ENCODE results near the gene TTLL11.

DNA sequence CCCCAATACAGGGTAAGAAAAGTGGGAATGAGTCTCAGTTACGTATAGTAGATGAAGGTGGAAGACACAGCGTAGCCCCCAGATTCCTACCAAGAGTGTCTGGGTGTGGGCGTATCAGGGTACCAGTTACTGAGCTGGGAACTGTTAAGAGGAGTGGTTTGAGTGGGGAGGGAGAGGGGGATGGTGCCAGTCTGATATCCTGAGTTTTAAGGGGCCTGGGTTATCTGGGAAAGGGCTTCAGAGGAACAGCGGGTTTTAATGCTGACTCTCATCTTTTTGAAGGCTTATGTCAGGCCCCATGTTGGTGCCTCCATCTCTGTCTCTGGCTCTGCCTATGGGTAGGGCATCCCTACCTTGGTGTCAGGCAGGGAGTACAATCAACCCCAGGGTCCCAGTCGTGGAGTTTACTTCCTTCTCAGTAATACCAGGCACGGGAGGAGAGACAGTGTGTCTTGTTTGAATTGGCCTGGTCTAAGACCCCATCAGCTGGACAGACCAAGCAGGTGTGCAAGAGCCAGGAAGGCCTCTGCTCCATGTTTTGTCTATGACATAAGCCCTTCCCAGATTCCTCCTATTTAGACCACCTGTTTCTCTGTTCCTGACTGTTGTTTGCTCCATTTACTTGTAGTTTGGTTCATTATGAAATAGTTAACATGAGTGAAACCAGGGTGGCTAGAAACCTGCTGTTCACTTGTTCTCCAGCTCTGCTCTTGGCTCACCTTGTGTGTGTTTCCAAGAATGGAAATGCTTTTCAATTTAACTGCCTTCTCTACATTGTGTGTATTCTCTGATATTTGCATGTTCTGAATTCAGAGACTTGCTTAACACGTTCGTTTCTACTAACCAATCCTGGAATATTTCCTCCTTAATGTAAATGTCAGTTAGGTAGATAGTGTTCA lies 316.1 kb downstream of the TTLL11 start:
- no peak for TF ChIP-seq EZH2 (IDR thresholded peaks at IDR 0.05; ENCODE audit: low read length, unreplicated experiment)
- TF ChIP-seq, protein P1, sequence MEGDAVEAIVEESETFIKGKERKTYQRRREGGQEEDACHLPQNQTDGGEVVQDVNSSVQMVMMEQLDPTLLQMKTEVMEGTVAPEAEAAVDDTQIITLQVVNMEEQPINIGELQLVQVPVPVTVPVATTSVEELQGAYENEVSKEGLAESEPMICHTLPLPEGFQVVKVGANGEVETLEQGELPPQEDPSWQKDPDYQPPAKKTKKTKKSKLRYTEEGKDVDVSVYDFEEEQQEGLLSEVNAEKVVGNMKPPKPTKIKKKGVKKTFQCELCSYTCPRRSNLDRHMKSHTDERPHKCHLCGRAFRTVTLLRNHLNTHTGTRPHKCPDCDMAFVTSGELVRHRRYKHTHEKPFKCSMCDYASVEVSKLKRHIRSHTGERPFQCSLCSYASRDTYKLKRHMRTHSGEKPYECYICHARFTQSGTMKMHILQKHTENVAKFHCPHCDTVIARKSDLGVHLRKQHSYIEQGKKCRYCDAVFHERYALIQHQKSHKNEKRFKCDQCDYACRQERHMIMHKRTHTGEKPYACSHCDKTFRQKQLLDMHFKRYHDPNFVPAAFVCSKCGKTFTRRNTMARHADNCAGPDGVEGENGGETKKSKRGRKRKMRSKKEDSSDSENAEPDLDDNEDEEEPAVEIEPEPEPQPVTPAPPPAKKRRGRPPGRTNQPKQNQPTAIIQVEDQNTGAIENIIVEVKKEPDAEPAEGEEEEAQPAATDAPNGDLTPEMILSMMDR (conservative IDR thresholded peaks at IDR 0.05; ENCODE audit: low read depth, low read length) = no peak
